H1 (cell line): Measurements from ENCODE around the gene SEMA4F. TPM values are rescaled to one million over a fixed set of nuclear protein-coding genes. Genes with fewer than 3 reads are reported as not detected.

Experiments used
- BACH1 ChIP-seq: IDR thresholded peaks from 2 replicates; pipeline ENCODE4 v1.6.1; 2012; ENCODE audit warnings: low read length, improper control_type of control experiment
- BRCA1 ChIP-seq: IDR thresholded peaks from 2 replicates; pipeline ENCODE4 v1.6.1; 2012; ENCODE audit warnings: low read depth, low read length, improper control_type of control experiment
- CHD7 ChIP-seq: fragments of 300-600 bp; sonication (generic); IDR thresholded peaks from 2 replicates; pipeline ENCODE4 v1.7.1; 2012; ENCODE audit warnings: low read length, moderate library complexity, mild to moderate bottlenecking, inconsistent platforms; ENCODE audit not compliant: insufficient replicate concordance
- EZH2 ChIP-seq: fragments of 200-600 bp; sonication (generic); IDR thresholded peaks from 2 replicates; pipeline ENCODE4 v1.7.1; 2012; ENCODE audit warnings: low read depth, mild to moderate bottlenecking, moderate library complexity, low read length, inconsistent platforms; ENCODE audit not compliant: severe bottlenecking
- NRF1 ChIP-seq: IDR thresholded peaks from 2 replicates; pipeline ENCODE4 v1.6.1; 2011; ENCODE audit warnings: mild to moderate bottlenecking, low read depth, low read length, improper control_type of control experiment
- RAD21 ChIP-seq, 2 experiments: IDR thresholded peaks in 1 of 2; conservative IDR thresholded peaks in 1 of 2; 2 replicates each; pipeline ENCODE4 v1.6.1; 2011; ENCODE audit warnings: low read depth in 2 of 2, low read length in 2 of 2, improper control_type of control experiment in 1 of 2, inconsistent platforms in 1 of 2, mild to moderate bottlenecking in 1 of 2, moderate library complexity in 1 of 2
- RNF2 ChIP-seq: fragments of 200-900, 300-1000 bp; sonication (generic); IDR thresholded peaks from 2 replicates; pipeline ENCODE4 v1.7.1; 2016; ENCODE audit warnings: borderline replicate concordance, low read depth, mild to moderate bottlenecking, antibody characterized with exemption, low read length; ENCODE audit not compliant: poor library complexity, severe bottlenecking; ENCODE audit errors: missing control alignments
- SIN3A ChIP-seq, 2 experiments: IDR thresholded peaks in 1 of 2; conservative IDR thresholded peaks in 1 of 2; 2 replicates each; pipeline ENCODE4 v1.6.1; 2011 to 2012; ENCODE audit warnings: low read length in 2 of 2, improper control_type of control experiment in 1 of 2, low read depth in 1 of 2, mild to moderate bottlenecking in 1 of 2
- TCF12 ChIP-seq: IDR thresholded peaks from 2 replicates; pipeline ENCODE4 v1.6.1; 2011; ENCODE audit warnings: low read depth, mild to moderate bottlenecking, low read length
- YY1 ChIP-seq: IDR thresholded peaks from 2 replicates; pipeline ENCODE4 v1.6.1; 2011; ENCODE audit warnings: low read depth, mild to moderate bottlenecking, low read length
- polyA plus RNA-seq, 7 experiments: library from polyadenylated mRNA; depleted of rRNA in 3 of 7; stranded (reverse) in 5 of 7; unstranded in 2 of 7; fragments of >200 nt in 5 of 7; fragments of 200-250 nt in 2 of 7; gene quantifications; 1 replicate in 5 of 7; 2 replicates in 1 of 7; 4 replicates in 1 of 7; pipeline versions ENCODE4 v1.2.1 to v1.2.3, GENCODE V29; 2011 to 2013; ENCODE audit warnings: missing spikeins in 2 of 7, mixed read lengths in 2 of 7
- total RNA-seq: library from RNA; stranded (reverse); fragmentation: NEBNext Ultra II Directional; extraction: Animal tissue kit (Norgen Biotek cat#: 25700); gene quantifications from 2 replicates; pipeline ENCODE4 v1.2.1, GENCODE V29; 2021

SEMA4F gene
- total and polyA plus RNA-seq, 2 of the 8 experiments (the other 6 are each of a cell fraction or from before 2014, with no cell fraction given): 3.3 to 3.4 TPM

- TF ChIP-seq CHD7: no peak
- TF ChIP-seq RNF2: no peak
- 0 out of 2 replicates have a peak, but pooled peaks have one; percentile 20 for TF ChIP-seq BACH1
- no peak for TF ChIP-seq BRCA1
- TF ChIP-seq YY1: no peak
- no peak for TF ChIP-seq NRF1
- 0 out of 4 replicates have a peak, but pooled peaks of 1 of the 2 experiments have one; percentile 31 for TF ChIP-seq SIN3A (conservative IDR thresholded peaks at IDR 0.05 in 1 of 2, IDR thresholded peaks at IDR 0.05 in 1 of 2; ENCODE audit: low read depth in 1 of 2, low read length in 2 of 2)
- peak; percentile 17 to 46; a peak in 3 of 4 replicates for TF ChIP-seq RAD21 (IDR thresholded peaks at IDR 0.05 in 1 of 2, conservative IDR thresholded peaks at IDR 0.05 in 1 of 2; ENCODE audit: low read depth in 2 of 2, low read length in 2 of 2)
- TF ChIP-seq TCF12: no peak
- no peak for TF ChIP-seq EZH2
Observed at GRCh38 chr2:74648009-74648443, 6.0 kb upstream of the SEMA4F start, which contains the start of gene M1AP (continued).
